GM03348 (cell line): ENCODE measurements around the gene MEI4.
A peak's percentile ranks its signal among the peaks of the same experiment; 100 is the strongest.
"Not testable (repeated sequence)": the region's sequence is repeated elsewhere in the genome, so short reads cannot be mapped to it uniquely, and the experiment has no call there.

ENCODE experiments used
- DNase-seq: peaks from one replicate; pipeline ENCODE4 v3.0.0; 2012; ENCODE audit warnings: low spot score

Gene MEI4

DNA sequence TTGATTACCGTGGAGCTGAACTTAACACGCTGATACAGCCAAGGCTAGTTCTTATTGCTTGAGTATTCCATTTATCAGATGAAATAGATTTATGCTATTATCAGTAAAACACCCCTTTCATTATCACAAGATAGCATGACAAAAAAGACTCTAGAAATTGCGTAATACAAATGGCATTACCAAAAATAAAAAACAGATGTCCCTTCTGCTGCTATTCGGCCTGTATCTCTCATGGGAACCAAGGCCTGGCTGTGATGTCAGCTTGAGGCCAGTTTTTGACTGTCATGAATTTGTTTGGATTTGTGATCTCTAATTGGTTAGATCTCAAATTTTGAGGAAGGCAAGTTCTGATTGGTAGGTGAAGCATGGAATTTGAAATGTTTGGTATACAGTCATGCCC lies 25.2 kb downstream of the MEI4 start:
- DNase-seq, result no peak

DNA sequence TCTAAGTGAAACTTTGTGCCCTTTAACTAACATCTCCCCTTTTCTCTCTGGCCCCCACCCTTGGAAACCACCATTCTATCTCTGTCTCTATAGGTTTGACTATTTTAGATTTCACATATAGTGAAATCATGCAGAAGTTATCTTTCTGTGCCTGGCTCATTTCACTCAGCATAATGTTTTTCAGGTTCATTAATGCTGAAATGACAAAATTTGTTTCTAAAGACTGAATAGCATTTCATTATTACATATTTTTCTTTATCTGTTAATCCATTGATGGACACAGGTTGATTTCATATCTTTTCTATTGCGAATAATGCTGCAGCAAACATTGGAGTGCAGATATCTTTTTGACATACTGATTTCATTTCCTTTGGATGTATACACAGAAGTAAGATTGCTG lies 30.7 kb downstream of the MEI4 start:
- DNase-seq, result no peak

DNA sequence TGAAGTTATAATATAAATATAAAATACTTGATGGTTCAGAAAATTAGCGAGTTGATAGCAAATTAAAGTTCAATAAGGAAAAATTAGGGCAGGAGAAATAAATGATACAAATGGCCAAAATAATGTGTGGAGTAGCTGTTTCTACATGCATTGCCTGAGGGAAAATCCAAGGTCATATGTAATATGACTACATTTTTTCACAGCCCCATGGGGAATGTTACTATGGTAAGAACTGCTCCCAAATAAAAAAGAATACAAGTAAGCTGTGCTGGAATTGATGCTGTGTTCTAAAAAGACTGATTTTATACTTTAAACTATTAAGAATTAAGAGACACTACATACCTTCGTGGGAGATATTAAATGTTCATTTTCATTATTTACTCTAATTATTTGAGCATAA lies 34.1 kb downstream of the MEI4 start:
- no peak for DNase-seq

DNA sequence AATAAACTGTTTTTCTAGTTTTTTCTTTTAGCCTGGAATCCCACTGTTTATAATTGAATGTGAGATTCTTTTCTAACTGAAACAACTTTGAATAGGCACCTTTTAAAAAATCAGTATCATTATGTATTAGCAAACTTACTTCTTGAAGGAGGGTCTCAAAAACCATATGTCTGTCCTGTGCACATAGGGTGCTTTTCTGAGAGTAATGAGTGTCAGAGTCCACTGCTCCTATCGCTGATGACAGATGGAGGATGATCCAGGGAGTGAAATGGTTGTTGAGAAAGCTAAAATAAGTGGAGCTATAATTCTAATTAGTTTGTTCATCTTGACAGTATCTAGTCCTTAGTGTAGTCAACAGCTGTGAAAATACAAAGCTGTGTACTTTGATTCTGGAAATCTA lies 35.8 kb downstream of the MEI4 start:
- DNase-seq, result no peak

DNA sequence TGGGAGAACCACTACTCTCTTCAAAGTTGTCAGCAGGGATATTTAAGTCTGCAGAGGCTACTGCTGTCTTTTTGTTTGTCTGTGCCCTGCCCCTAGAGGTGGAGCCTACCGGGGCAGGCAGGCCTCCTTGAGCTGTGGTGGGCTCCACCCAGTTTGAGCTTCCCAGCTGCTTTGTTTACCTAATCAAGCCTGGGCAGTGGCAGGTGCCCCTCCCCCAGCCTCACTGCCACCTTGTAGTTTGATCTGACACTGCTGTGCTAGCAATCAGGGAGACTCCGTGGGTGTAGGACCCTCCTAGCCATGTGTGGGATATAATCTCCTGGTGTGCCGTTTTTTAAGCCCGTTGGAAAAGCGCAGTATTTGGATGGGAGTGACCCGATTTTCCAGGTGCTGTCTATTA lies 47.3 kb downstream of the MEI4 start:
- DNase-seq, result not testable (repeated sequence)

DNA sequence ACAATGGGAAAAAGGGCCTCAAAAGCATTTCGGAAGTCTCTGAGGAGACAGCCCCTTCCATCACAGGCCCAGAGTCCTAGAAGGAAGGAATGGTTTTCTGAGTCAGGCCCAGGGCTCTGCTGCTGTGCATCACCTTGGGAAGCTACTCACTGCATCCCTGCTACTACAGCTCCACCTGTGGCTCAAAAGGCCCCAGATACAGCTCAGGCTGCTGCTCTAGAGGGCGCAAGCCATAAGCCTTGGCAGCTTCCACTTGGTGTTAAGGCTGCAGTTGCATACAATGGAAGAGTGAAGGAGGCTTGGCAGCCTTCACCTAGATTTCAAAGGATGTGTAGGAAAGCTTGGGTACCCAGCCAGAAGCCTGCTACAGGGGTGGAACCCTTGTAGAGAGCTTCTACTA lies 54.8 kb downstream of the MEI4 start:
- no peak for DNase-seq

DNA sequence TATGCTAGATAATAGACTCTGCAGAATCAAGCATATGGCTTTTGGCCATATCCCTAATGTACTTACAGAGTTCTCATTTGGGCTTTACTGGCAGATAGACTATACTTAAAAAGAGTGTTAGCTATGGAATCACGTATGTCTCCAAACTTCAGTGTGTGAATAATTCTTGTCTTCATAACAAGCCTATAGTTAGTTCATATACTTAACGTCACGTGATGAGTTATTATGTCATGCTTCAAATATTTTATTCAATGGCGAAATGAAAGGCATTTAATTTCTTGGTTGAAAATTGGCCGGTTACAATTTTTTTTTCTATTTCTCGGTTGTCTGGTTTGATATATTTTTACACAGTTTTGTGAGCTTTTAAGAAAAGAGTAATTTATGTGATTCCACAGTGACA lies 62.7 kb downstream of the MEI4 start:
- no peak for DNase-seq

DNA sequence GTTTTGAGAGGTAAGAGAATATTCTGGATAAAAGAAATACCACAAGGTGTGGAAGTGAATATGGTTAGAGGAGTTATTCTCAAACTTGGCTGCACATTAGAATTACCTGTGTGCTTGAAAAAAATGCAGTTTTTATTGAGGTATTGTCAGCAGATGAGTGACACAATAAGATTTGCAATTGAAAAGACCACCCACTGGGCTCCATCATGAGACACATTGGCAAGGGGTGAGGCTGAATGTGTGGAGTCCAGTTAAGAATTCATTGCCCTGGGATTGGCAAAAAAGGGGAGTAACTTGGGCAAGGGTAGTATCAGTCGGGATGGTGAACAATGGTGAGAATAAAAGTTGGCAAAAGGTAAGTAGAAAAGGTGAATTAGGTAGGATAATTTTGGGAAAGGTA lies 63.5 kb downstream of the MEI4 start:
- DNase-seq, result no peak

DNA sequence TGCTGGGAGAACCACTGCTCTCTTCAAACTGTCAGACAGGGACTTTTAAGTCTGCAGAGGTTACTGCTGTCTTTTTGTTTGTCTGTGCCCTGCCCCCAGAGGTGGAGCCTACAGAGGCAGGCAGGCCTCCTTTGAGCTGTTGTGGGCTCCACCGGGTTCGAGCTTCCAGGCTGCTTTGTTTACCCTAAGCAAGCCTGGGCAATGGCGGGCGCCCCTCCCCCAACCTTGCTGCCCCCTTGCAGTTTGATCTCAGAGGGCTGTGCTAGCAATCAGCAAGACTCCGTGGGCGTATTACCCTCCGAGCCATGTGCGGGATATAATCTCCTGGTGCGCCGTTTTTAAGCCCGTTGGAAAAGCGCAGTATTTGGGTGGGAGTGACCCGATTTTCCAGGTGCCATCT lies 83.2 kb downstream of the MEI4 start:
- not testable (repeated sequence) for DNase-seq

DNA sequence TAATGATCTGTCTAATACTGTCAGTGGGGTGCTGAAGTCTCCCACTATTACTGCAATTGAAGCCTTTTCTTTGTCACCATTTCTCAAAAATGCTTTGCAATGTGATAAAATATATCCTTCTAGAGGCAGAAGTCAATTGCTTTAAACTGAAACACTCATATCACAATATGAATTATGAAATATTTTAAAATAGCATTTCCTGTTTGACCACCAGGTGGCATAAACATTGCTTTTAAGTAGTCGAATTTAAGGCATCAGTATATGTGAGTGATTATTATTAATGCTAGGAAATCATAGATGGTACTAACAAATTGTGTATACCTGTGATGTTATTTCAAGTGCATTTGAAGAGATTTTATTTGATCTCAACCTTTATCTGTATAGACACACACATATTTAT lies 87.5 kb downstream of the MEI4 start:
- peak; percentile 25 for DNase-seq

DNA sequence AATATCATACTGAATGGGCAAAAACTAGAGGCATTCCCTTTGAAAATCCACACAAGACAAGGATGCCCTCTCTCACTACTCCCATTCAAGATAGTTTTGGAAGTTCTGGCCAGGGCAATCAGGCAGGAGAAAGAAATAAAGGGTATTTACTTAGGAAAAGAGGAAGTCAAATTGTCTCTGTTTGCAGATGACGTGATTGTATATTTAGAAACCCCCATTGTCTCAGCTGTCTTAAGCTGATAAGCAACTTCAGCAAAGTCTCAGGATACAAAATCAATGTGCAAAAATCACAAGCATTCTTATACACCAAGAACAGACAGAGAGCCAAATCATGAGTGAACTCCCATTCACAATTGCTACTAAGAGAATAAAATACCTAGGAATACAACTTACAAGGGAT lies 99.3 kb downstream of the MEI4 start:
- DNase-seq, result not testable (repeated sequence)

DNA sequence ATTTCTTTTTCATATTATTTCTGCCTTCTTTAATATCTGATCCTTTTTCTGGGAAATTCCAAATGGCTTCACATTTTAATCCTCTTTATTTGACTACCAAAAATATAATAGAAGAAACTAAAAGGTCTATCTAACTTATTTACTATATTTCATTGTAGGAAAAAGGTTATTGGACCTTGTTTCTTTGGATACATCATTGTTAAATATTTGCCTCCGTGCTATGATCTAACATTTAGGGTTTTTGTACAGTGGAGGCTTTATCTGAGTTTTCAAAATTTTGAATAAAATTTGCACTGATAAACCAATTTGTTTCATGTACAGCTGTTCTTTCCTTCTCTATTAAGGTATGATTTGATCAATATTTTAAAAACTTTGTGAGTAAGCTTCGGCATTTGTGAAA lies 109.5 kb downstream of the MEI4 start:
- DNase-seq, result no peak

DNA sequence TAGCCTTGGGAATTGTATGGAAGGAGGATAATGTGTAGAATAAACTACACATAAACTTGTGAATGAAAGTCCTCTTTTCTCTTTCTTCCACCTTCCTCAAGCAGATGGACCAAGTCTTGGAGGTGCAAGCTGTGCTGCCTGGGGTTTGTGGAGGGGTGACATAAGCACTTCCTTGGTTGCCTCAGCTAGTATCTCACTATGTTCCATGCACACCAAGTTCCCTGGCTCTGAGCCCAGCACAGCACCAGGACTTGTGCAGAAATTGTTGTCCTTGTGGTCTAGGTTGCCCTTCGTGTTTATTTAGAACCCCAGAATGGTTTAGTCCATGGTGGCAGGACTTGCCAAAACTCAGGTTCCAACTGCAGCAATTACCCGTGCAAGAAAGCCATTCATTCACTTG lies 110.3 kb downstream of the MEI4 start:
- no peak for DNase-seq

DNA sequence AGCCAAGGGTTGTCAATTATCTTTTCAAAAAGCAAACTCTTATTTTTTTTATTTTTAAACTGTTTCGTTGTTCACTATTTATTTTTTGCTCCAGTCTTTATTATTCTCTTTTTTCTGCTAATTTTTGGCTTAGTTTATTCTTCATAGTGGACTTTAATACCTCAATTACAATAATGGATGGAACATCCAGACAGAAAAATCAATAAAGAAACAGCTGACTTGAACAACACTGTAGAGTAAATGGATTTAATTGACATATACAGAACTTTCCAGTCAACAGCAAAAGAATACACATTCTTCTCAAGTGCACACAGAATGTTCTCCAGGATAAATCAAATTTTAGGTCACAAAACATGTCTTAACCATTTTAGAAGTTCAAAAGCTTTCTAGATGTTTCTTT lies 111.5 kb downstream of the MEI4 start:
- DNase-seq, result no peak

DNA sequence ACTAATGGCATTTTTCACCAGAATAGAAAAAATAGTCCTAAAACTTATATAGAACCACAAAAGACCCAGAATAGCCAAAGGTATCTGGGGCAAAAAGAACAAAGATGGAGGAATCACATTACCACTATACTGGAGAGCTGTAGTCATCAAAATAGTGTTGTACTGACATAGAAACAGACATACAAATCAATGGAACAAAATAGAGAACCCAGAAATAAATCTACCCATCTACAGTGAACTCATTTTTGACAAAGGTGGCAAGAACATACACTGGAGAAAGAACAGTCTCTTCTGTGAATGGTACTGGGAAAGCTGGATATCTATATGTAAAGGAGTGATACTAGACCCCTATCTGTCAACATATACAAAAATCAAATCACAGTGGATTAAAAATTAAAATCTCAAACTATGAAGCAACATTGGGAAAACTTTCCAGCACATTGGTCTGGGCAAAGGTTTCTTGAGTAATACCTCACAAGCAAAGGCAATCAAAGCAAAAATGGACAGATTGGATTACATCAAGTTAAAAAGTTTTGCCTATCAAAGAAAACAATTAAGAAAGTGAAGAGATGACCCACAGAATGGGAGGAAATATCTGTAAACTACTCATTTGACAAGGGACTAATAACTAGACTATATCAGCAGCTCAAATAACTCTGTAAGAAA lies 120.5 kb downstream of the MEI4 start:
- DNase-seq, result no peak

DNA sequence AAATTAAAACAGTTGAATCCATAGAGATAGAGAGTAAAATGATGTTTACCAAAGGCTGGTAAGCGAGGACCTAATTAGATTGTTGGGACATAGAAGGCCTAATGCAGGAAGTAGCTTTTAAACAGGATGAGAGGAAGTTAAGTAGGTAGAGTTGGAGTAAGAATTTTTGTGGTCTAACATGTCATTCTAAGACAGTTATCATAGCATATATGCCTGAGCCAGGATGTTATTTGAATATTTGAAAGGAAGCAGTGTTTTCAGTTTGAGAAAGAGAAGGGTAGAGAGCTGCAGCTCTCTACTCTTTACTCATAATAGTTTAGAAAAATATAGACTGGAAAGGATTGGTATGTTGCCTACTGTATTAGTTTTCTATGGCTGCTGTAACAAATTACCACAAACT lies 121.6 kb downstream of the MEI4 start:
- no peak for DNase-seq

DNA sequence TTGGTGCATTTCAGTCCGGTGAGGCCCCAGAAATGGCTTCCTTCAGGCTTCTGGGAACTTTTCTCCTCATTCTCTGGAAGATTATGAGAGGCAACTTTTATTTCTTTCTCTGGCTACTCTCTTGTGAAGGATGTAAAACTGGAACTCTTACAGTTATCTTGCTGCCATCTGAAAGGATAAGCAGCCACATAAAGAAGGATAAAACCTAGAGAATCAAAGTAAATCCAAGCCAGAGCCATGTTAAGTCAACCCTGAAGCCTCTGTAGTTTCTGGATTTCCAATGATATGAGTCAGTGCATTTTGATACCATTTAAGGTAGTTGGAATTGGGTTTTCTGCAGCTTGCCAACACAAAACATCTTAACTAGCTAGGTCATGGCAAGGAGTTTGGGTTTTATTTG lies 123.6 kb downstream of the MEI4 start:
- no peak for DNase-seq

DNA sequence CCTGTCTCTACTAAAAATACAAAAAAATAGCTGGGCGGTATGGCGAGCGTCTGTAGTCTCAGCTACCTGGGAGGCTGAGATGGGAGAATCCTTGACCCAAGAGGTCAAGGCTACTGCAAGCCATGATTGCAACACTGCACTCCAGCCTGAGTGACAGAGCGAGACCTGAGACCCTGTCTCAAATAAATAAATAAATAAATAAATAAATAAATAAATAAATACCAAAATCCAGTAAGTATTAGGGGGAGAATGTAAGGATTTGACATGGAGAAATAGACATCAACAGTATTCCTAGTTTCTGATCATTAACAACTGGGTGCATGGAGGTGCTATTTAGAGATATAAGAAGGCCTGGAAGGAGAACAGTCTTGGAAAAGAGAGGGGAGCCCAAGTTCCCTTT lies 125.7 kb downstream of the MEI4 start:
- DNase-seq, result no peak

DNA sequence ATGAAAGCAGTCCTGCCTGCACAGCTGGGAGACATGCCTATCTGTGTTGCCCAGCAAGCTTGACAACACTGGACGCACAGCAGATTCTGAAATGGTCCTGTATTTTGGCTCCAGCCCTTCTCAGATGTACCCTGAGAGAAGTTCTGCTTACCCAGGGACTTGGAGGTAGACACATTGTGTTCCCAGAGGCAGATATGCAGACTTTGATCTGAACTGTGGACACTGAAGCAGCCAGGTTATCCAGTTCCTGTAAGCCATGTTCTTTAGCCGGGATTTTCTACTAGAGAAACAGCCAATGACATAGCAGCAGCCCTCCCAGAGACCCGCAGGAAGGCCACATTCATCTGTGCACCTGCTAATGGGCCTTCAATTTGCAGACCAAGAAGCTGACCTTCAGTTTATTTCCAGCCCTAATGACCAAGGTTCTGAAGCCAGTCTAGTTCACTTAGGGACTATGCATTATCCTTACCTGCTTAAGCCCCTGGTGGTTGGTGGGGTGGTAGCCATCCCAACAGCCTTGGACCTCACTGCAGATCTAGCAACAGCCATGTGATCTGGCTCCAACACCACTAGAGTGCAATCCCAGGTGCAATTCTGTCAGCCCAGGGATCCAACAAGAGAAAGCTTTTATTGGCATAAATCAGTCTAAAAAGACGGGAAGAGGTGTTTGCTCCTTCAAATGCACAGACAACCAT lies 134.2 kb downstream of the MEI4 start:
- DNase-seq, result no peak

DNA sequence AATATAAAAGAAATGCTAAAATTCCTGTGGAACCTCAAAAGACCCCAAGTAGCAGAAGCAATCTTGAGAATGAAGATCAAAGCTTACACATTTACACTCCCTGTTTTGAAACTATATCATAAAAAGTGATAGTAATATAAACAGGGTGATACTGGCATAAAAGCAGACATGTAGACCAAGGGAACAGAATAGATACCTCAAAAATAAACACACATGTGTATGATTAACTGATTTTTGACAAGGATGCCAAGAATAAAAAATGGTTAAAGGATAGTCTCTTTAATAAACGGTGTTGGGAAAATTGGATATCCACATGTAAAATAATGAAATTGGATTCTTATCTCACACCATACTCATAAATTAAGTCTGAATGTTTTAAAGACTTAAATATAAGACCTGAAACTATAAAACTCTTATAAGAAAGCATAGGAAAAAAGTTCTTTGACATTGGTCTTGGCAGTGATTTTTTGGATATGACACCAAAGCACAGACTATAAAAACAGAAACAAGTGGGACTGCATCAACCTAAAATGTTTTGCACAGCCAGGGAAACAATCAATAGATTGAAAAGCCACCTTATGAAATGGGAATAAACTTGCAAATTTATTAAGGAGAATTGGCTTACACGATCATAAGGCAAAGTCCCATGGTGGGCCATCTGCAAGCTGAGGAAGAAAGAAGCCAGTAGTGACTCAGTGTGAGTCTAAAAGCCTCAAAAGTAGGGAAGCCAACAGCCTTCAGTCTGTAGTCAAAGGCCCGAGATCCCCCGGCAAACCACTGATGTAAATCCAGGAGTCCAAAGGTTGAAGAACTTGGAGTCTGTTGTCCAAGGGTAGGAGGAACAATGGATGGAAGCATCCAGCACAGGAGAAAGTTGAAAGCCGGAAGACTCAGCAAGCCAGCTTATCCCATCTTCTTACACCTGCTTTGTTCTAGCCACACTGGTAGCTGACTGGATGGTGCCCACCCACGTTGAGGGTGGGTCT lies 144.3 kb downstream of the MEI4 start:
- no peak for DNase-seq

DNA sequence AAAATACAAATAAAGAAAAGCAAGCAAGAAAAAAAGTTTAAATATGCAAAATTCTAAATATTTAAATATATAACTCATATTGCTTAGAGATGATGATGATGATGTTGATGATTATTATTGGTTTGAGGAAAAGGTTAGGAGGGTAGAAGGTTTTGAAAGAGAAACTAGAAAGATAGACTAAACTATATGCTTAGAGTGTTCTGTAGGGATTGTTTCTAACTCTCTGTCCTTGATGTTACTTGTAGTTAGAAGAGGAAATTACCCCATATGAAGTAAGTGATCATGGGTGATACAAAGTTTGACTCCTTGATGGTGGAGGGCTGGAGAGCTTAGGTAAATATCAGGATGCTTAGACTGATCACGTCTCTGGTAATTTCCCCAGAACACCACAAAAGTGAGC lies 159.5 kb downstream of the MEI4 start:
- DNase-seq, result no peak

DNA sequence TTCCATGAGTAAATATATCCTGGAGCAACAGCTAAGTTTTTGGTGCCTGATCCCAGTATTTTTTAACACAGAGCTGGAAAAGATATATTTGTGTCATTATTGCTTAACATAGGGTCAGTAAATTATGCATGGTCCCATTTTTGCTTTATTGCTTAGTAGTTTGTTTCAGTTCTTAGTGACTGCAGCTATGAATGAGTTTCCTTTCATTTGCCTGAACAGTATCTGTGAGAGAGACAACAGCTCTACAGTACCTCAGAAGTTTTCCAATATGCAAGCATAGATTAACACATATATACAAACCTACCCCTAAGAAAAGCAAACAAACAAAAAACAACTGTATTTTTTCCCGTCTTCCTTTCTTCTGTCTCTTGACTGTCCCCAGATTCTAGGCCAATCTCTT lies 160.3 kb downstream of the MEI4 start:
- DNase-seq, result no peak

DNA sequence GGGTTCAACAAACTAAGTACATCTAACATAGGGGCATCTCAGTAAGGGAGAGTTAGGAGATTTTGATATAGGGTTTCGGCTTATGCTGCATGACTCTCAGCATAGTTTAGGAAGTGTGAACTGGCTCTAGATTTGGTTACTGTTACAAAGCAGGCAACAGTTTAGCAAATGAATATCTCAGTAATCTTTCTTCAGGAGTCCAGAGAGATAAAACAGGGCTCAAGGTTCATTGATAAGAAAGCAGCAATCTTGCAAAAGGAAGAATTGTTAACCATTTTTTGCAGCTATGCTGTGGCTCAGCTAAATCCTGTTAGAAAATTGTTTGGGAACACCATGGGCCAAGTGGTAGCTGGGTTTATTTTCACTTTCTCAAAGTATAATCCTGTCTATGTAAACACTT lies 161.3 kb downstream of the MEI4 start:
- no peak for DNase-seq
